Right lobe of liver (tissue), 6 donors: Measurements from ENCODE around the gene B4GALT2. TPM values are rescaled to one million over a fixed set of nuclear protein-coding genes. Genes with fewer than 3 reads are reported as not detected.

ENCODE experiments used
- ATAC-seq, 4 donors: fragments of 200-7000 bp; cut with Tn5 transposase; one replicate each; pipeline ENCODE4 v1.9.1; 2020; ENCODE audit warnings: mild to moderate bottlenecking in 4 of 4, moderate library complexity in 4 of 4
- DNase-seq, 3 donors: peaks; one replicate each; pipeline ENCODE4 v3.0.0-alpha.2; 2020
- H3K27ac ChIP-seq, 3 donors: fragments of 200-600 bp; one replicate each; pipeline ENCODE4 v1.8.0; 2022
- H3K27me3 ChIP-seq, 2 donors: fragments of 200-600 bp; one replicate each; pipeline ENCODE4 v1.8.0; 2022
- H3K36me3 ChIP-seq, 4 donors: fragments of 200-600 bp; sonication (generic) in 1 of 4; one replicate each; pipeline versions ENCODE4 v1.5.1 to v1.8.0; 2017 to 2022; ENCODE audit warnings: control low read depth in 1 of 4
- H3K4me1 ChIP-seq, 4 donors: fragments of 200-600 bp; sonication (generic) in 1 of 4; one replicate each; pipeline versions ENCODE4 v1.5.1 to v1.8.0; 2017 to 2022; ENCODE audit warnings: control low read depth in 1 of 4
- H3K4me3 ChIP-seq, 3 donors: fragments of 200-600 bp; one replicate each; pipeline ENCODE4 v1.8.0; 2022
- H3K9me3 ChIP-seq, 4 donors: fragments of 200-600 bp; sonication (generic) in 1 of 4; one replicate each; pipeline versions ENCODE4 v1.5.1 to v1.8.0; 2017 to 2022; ENCODE audit warnings: control low read depth in 1 of 4
- POLR2A ChIP-seq: fragments of 450-650 bp; IDR thresholded peaks from one replicate; pipeline ENCODE4 v1.6.1; 2017; ENCODE audit warnings: antibody characterized with exemption, mild to moderate bottlenecking
- WGBS: methylation state at CpG from one replicate; pipeline ENCODE4 v1.1.6; 2018; ENCODE audit warnings: low coverage, low lambda C conversion rate; ENCODE audit not compliant: insufficient coverage; ENCODE audit errors: missing lambda C conversion rate; 5-methylcytosine and 5-hydroxymethylcytosine counted together
- intact Hi-C, 2 donors: fragments of 100-400 bp; cut with DNase I; formaldehyde crosslinking; loops; one replicate each; pipeline versions ENCODE4 v1.11.2 to v1.14.1; 2022
- total RNA-seq, 6 experiments: library from RNA; depleted of rRNA in 2 of 6; stranded (reverse); fragments of >200 nt in 2 of 6; fragmentation: NEBNext Ultra II Directional in 3 of 6; extraction: Animal tissue kit (Norgen Biotek cat#: 25700) in 3 of 6; gene quantifications; one replicate each; pipeline versions ENCODE4 v1.1.0 to v1.2.4, GENCODE V29; 2016 to 2023
- TF ChIP-seq, protein P1 (sequence below), 4 donors: fragments of 200-600 bp in 3 of 4; fragments of 450-650 bp in 1 of 4; IDR thresholded peaks; one replicate each; pipeline versions ENCODE4 v1.5.1 to v1.8.0; 2016 to 2022; ENCODE audit warnings: antibody characterized with exemption in 4 of 4, mild to moderate bottlenecking in 2 of 4
- donor health status: DM: no; HTN: yes; CAD: no.
- donor health status: DM: no; HTN: no; CAD: no.
- donor health status: DM: no; HTN: no; CAD: no.
- donor health status: DM: no; HTN: yes; CAD: no.
- donor health status: DM: no; HTN: yes; CAD: no.

Gene B4GALT2
- total RNA-seq, 6 experiments from 2014 or later, result 13.4 to 49.5 (median 18.5) TPM

DNA sequence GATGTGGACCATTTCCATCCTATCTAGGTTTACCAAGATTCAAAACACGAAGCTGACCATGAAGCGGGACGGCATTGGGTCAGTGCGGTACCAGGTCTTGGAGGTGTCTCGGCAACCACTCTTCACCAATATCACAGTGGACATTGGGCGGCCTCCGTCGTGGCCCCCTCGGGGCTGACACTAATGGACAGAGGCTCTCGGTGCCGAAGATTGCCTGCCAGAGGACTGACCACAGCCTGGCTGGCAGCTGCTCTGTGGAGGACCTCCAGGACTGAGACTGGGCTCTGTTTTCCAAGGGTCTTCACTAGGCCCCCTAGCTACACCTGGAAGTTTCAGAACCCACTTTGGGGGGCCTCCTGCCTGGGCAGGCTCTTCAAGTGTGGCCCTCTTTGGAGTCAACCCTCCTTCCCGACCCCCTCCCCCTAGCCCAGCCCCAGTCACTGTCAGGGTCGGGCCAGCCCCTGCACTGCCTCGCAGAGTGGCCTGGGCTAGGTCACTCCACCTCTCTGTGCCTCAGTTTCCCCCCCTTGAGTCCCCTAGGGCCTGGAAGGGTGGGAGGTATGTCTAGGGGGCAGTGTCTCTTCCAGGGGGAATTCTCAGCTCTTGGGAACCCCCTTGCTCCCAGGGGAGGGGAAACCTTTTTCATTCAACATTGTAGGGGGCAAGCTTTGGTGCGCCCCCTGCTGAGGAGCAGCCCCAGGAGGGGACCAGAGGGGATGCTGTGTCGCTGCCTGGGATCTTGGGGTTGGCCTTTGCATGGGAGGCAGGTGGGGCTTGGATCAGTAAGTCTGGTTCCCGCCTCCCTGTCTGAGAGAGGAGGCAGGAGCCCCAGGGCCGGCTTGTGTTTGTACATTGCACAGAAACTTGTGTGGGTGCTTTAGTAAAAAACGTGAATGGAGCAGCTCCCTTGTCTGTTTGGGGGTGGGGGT is 11.5 kb downstream of the B4GALT2 start:
- H3K27ac ChIP-seq, result peak overlapping the region; percentile 54 to 68 (median 66)
- peaks cover 0 to 22% (median 1%) of the 10 kb centered on the region in 4 donors for H3K4me1 ChIP-seq
- no peaks in the 10 kb centered on the region for H3K36me3 ChIP-seq
- no peaks in the 10 kb centered on the region for H3K9me3 ChIP-seq
- peak overlapping the region; percentile 54 to 75 (median 61) for H3K4me3 ChIP-seq
- no peak for ATAC-seq
- WGBS, result 90% methylated on average over 2 of the region's 19 CpGs
- intact Hi-C loops, result no loop called here
- H3K27me3 ChIP-seq, result no peaks in the 10 kb centered on the region
- no peak for DNase-seq
- TF ChIP-seq, protein P1, sequence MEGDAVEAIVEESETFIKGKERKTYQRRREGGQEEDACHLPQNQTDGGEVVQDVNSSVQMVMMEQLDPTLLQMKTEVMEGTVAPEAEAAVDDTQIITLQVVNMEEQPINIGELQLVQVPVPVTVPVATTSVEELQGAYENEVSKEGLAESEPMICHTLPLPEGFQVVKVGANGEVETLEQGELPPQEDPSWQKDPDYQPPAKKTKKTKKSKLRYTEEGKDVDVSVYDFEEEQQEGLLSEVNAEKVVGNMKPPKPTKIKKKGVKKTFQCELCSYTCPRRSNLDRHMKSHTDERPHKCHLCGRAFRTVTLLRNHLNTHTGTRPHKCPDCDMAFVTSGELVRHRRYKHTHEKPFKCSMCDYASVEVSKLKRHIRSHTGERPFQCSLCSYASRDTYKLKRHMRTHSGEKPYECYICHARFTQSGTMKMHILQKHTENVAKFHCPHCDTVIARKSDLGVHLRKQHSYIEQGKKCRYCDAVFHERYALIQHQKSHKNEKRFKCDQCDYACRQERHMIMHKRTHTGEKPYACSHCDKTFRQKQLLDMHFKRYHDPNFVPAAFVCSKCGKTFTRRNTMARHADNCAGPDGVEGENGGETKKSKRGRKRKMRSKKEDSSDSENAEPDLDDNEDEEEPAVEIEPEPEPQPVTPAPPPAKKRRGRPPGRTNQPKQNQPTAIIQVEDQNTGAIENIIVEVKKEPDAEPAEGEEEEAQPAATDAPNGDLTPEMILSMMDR (IDR thresholded peaks at IDR 0.05), result no peak
- TF ChIP-seq POLR2A, result no peak

GRCh38 chr1:43991200-43991475 is 12.1 kb downstream of the B4GALT2 start:
- Histone ChIP-seq H3K36me3 (no peaks in the 10 kb centered on the region), H3K27me3 (no peaks in the 10 kb centered on the region), H3K9me3 (no peaks in the 10 kb centered on the region), H3K4me3 (peak overlapping the region; percentile 54 to 75 (median 61)), H3K4me1 (peaks cover 0 to 22% (median 1%) of the 10 kb centered on the region in 4 donors), H3K27ac (peak overlapping the region; percentile 54 to 68 (median 66))
- intact Hi-C loops, result no loop called here
- ATAC-seq (no peak), DNase-seq (no peak)
- TF ChIP-seq POLR2A, result no peak
- WGBS, result 0% methylated on average over 8 of the region's 10 CpGs

DNA sequence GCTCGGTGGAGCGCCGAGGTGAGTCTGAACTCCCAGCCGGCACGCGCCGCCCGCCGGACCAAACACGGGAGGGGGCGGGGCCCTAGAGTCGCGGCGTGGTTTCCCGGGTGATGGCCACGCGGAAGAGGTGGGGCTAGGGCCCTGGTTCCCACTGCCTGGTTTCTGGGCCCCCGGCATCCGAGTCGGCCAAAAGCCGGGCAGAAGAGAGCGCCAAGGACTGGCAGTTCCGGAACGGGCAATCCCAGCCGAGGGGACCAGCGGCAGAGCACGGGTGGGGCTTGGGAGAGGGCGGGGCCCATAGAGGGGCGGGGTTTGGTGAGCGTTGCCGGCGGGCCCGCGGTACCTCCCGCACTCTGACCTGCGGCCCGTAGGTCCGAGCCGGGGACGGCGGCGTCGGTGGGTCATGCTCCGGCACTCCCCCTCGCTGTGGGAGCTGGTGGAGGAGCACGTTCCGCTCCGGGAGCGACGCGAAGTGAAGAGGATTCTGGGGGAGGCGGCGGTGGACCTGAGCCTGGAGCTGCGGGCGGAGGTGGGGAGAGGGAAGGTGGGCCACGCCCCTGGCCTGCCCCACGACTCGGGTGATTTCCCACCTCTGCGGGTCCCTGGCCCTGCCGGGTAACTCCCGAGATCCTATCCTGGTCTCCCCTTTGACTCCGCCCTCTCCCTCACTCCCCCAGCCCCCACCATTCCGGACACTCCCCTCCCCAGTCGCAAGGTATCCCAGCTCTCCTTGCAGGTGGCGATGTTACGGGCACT is 12.6 kb downstream of the B4GALT2 start, which contains the start of gene CCDC24:
CCDC24 (plus strand) TSS at position 124 of the 756 bp plus-strand sequence; CDS start at position 404, 280 bp downstream.
- WGBS, result 3% methylated on average over 5 of the region's 66 CpGs
- H3K4me1 ChIP-seq, result peaks cover 0 to 19% (median 1%) of the 10 kb centered on the region in 4 donors
- no peaks in the 10 kb centered on the region for H3K27me3 ChIP-seq
- no peaks in the 10 kb centered on the region for H3K9me3 ChIP-seq
- H3K4me3 ChIP-seq, result peak within 1 kb of the TSS; percentile 54 to 75 (median 61)
- peak; percentile 25 for TF ChIP-seq POLR2A
- TF ChIP-seq, protein P1 (IDR thresholded peaks at IDR 0.05), result no peak
- H3K36me3 ChIP-seq, result no peaks in the 10 kb centered on the region
- ATAC-seq (peak; percentile 85 to 93 (median 90)), DNase-seq (peak; percentile 90 to 93 (median 93))
- H3K27ac ChIP-seq, result peak within 1 kb of the TSS; percentile 54 to 68 (median 66)
- intact Hi-C loops, result no loop called here

DNA sequence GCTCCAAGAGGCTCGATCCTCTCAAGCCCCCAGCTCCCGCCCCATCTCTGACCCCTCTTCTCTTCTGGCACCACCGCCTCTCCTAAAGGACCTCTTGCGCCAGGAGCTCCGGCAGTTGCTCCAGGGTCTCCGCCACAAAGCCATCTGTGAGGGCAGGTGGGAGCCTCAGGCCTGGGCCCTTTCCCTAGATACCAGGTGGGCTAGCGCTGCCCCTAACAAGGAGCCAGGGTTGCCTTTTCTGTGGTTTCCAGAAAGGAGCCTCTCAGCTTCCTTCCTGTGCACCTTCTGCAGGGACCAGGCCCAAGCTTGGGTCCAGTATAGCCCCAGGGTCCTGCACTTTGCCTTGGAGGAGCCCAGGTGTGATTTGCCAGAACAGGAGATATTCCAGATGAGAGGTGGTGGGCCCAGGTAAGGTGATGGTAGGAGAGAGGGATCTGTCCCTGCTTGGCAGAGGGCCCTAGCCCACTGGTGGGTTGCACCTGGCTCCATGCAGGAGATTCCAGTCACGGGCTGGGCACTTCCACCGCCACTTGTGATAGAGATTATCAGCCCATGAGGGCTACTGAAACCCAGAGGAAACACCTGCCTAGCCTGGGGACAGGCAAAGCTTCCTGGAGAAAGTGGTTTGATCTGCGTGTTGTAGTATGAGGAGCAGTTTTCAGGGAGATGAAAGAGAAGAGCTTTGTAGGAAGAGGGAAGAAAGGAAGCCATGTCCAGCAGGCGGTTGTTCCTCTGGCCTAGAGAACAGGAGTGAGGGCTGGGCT is 13.4 kb downstream of the B4GALT2 start:
- WGBS, result 52% methylated on average over 6 of the region's 11 CpGs
- Histone ChIP-seq H3K4me3 (peak overlapping the region; percentile 54 to 75 (median 61)), H3K27me3 (no peaks in the 10 kb centered on the region), H3K4me1 (peaks cover 0 to 12% (median 1%) of the 10 kb centered on the region in 4 donors), H3K9me3 (no peaks in the 10 kb centered on the region), H3K27ac (peak overlapping the region in 2 of 3 donors; percentile 54 to 68), H3K36me3 (no peaks in the 10 kb centered on the region)
- ATAC-seq (no peak), DNase-seq (no peak)
- TF ChIP-seq POLR2A, result no peak
- TF ChIP-seq, protein P1 (IDR thresholded peaks at IDR 0.05), result no peak
- intact Hi-C loops, result no loop called here
